RPMI8226 (cell line): ENCODE measurements around the gene CES3.
A peak's percentile ranks its signal among the peaks of the same experiment; 100 is the strongest.
"Not testable (repeated sequence)": the region's sequence is repeated elsewhere in the genome, so short reads cannot be mapped to it uniquely, and the experiment has no call there.

Experiments used
- DNase-seq: peaks from one replicate; pipeline ENCODE4 v3.0.0-alpha.2; 2015

The CES3 gene

GRCh38 chr16:66927918-66928649 is 33.0 kb upstream of the CES3 start:
- peak; percentile 37 for DNase-seq

GRCh38 chr16:66928702-66929388 is 32.2 kb upstream of the CES3 start:
- peak; percentile 44 for DNase-seq

- peak; percentile 66 for DNase-seq
These were observed 30.9 kb upstream of the CES3 start for GRCh38 chr16:66930189-66930588.

DNA sequence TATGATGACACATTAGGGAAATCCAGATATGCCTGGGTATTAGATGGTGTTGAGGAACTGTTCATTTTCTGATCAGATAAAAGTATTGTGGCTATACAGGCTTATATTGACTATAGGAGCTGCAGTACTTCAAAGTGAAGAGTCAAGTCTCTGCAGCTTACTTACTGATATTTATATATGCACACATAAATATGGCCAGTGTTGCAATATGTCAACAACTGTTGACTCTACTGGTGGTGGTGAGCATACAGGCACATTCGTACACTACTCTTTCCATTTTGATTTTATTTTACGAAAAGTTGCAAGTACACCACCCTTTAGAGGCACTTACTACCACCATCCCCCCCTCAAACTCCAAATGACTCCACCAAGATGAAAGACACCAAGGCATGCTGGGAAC is 29.4 kb upstream of the CES3 start:
- DNase-seq: no peak

- no peak for DNase-seq
These were observed 29.0 kb upstream of the CES3 start for GRCh38 chr16:66932076-66932475.

- DNase-seq: peak; percentile 48
These were observed 27.3 kb upstream of the CES3 start for GRCh38 chr16:66933776-66934137.

- peak; percentile 95 for DNase-seq
These were observed 26.8 kb upstream of the CES3 start, which contains the start of gene CIAO2B for GRCh38 chr16:66934138-66934838. TSS of gene CIAO2B (minus strand) at chr16:66934402. CDS start at chr16:66934364, 38 bp downstream.

DNA sequence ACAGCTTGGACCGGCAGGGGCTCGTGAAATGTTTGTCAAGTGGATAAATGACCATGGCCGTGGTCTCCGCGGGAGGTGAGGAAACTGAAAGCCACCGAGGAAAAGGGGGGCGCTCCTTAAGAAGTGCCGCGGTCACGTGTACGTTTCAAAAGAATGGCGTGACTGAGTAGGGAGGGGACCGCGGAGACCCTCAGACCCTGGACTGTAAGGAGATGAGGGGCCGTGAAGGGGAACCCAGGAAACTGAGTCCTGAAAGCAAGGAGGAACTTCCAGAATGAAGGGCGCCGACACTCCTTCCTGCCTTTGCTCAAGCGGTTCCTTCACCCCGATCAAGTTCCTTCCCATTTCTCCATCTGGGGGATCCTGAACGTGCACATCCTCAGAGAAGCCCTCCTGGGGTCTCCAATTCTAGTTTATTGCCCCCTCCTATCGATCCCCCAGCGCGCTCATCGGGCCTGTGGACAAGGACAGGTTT is 26.2 kb upstream of the CES3 start:
- not testable (repeated sequence) for DNase-seq

GRCh38 chr16:66935314-66936011 is 25.6 kb upstream of the CES3 start, which contains the start of gene CES2:
TSS of gene CES2 (plus strand) at chr16:66935516. CDS start at chr16:66935636, 120 bp downstream.
- DNase-seq: no peak

DNA sequence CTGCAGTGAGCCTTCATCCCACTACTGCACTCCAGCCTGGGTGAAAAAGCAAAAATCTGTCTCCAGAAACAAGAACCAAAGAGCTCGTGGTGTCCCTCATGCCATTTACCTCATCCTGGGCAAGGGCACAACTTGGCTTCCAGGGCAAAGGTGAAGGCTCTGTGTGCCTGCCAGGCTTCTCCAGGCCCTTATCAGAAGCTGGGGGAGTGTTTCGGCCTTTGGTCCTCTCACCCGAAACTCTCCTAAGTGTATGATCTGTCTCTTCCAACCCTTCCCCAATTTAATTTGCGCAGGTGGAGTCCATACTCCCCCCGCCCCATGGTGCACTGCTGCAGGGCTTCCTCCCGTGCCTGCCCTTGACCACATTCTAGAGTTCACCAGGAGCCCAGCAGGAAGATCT is 24.6 kb upstream of the CES3 start:
- DNase-seq: no peak

GRCh38 chr16:66936889-66937554 is 24.0 kb upstream of the CES3 start:
- DNase-seq: no peak

GRCh38 chr16:66937725-66938337 is 23.2 kb upstream of the CES3 start:
- no peak for DNase-seq

GRCh38 chr16:66939366-66939765 is 21.7 kb upstream of the CES3 start:
- DNase-seq: no peak

- DNase-seq: no peak
These were observed 20.8 kb upstream of the CES3 start for GRCh38 chr16:66940236-66940635.

DNA sequence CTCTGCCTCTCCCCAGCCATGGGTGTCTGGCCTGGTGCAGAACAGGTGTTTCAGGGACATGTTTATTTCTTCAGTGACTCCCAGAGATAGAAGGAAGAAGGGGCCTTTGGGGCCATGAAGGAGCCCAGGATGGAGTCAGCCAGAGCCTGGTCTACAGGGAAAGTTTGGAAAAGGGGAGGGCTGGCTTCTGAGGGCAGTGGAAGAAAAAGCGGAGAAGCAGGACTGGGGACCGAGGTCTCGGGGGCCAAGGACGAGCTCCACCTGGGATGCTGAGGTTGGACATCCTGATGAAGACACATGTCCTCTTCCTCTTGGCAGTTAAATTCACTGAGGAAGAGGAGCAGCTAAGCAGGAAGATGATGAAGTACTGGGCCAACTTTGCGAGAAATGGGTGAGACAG is 18.1 kb upstream of the CES3 start:
- DNase-seq: no peak

- DNase-seq: no peak
These were observed 17.5 kb upstream of the CES3 start for GRCh38 chr16:66943426-66944053.

DNA sequence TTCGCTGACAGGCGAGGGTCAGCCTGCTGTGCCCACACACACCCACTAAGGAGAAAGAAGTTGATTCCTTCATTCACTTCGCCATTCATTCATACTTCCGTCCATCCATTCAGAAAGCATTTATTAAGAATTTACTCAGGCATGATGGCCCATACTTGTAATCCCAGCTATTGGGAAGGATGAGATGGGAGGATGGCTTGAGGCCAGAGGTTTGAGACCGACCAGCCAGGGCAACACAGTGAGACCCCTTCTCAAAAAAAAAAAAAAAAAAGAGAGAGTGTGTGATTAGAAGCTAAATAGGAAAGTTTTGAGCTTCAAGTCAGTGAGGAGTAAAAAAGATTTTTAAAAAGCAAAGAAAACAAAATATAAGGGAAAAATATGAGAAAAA is 17.0 kb upstream of the CES3 start:
- DNase-seq: no peak

DNA sequence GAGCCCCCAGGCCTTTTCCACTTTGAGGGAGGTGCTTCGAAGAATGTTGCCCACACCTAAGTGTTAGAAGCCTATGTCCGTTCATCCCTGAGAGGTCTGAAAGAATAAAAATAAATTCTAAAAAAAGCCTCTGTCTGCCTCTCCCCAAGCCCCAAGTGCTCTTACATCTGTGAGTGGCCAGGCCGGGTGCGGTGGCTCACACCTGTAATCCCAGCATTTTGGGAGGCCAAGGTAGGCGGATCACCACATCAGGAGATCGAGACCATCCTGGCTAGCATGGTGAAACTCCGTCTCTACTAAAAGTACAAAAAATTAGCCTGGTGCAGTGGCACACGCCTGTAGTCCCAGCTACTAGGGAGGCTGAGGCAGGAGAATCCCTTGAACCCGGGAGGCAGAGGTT is 16.1 kb upstream of the CES3 start:
- not testable (repeated sequence) for DNase-seq

DNA sequence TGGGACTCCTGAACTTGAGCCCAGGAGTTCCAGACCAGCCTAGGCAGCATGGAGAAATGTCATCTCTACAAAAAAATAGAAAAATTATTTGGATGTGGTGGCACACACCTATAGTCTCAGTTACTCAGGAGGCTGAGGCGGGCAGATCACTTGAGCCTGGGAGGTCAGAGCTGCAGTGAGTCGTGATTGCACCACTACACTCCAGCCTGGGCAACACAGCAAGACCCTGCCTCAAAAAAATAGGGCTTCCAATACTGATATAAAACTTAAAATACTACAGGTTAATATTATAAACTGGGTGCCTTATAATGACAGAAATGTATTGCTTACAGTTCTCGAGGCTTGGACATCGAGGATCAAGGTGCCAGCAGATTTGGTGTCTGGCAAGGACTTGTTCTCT is 15.1 kb upstream of the CES3 start:
- no peak for DNase-seq

DNA sequence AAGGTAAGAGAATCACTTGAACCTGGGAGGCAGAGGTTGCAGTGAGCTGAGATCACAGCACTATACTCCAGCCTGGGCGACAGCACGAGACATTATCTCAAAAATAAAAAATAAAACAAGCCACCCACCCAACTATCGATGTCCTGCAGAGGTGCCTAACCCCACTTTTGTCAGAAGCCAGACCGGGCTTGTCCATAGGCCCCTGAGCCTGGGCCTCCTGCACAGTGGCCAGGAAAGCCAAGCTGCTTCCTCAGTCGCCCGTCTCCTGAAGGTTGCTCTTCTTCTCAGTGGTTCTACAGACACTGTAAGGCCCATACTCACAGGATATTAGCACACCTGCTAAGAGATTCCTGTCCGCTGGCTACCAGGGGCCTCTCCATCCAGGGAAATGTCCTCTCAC is 14.5 kb upstream of the CES3 start:
- DNase-seq: no peak

DNA sequence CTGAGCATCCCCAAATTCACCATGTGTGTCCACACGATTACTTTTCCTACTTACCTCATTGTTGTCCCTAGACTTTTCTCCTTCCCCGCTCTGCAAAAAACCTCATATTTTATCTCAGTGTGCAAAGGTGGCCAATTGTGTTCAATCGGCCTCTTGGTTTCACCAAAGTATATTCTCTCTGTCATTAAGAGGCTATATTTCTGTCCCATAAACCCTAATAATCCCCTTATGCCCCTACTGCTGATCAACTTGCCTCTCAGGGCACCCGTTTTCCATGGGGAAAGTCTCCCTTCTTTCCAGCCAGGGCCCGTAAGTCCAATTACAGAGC is 14.1 kb upstream of the CES3 start:
- DNase-seq: no peak
